Measurements from ENCODE around the gene ACTN4. TPM values are rescaled to one million over a fixed set of nuclear protein-coding genes. Genes with fewer than 3 reads are reported as not detected.

ACTN4 gene
- total and polyA plus RNA-seq, 2 donors (not counting 3 experiments of a cell fraction or from before 2014, with no cell fraction given), result 313 to 748 TPM

DNA sequence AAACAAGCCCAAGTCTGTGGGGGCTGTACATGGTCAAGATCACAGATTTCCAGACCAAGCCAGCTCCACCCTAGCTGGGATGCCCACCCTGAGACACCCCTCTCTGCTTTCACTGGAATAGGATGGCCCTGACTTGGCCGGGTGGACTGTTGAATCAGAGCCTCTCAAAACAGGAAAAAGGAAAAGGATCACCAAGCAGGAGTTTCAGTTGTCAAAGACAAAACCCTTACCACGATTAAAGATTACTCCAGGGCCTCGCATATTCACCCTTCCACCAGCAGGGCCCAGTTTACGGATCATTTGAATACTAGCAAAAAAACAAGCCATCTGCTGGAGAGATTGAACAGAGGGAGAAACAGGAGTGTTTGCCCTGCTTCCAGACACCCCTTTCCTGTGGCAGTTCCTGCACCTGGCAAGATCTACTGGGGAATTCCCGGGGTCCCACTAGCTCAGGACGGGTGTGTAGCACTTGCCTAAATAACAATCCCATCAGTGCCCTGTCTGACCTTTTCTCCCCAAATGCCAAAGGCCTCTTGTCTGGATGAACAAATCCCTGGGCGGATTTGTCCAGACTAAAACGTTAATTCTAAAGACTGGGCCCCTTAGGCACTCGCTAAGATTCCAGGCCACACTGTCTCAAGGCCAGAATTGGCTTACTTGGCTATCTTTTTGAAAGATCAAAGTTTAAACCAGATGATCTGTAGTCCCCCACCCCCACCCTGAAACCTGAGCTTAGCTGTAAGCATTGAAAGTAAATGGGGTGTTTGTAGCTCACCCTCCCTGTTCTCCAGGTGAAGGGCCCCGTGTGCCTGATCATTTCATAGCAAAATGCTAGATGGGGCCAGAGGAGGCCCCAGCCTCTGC is 38.4 kb downstream of the ACTN4 start:
- TF ChIP-seq POLR2AphosphoS5 (IDR thresholded peaks at IDR 0.05; ENCODE audit: insufficient read depth, low read depth, low read length) (peak; percentile 58), POLR2A (IDR thresholded peaks at IDR 0.05; ENCODE audit: low read depth, low read length) (peak; percentile 58), JUN (IDR thresholded peaks at IDR 0.05; ENCODE audit: borderline replicate concordance, insufficient read depth, insufficient read length, low read depth) (peak; percentile 21), FOS (IDR thresholded peaks at IDR 0.05; ENCODE audit: borderline replicate concordance, insufficient read depth, low read length) (peak; percentile 50), EZH2 (IDR thresholded peaks at IDR 0.05; ENCODE audit: borderline replicate concordance, low read depth, low read length, severe bottlenecking) (no peak), GATA2 (IDR thresholded peaks at IDR 0.05; ENCODE audit: insufficient read depth, insufficient read length, low read depth, low read length) (peak; percentile 21), MYC (IDR thresholded peaks at IDR 0.05; ENCODE audit: low read depth, low read length) (no peak)
- TF ChIP-seq, protein P1, sequence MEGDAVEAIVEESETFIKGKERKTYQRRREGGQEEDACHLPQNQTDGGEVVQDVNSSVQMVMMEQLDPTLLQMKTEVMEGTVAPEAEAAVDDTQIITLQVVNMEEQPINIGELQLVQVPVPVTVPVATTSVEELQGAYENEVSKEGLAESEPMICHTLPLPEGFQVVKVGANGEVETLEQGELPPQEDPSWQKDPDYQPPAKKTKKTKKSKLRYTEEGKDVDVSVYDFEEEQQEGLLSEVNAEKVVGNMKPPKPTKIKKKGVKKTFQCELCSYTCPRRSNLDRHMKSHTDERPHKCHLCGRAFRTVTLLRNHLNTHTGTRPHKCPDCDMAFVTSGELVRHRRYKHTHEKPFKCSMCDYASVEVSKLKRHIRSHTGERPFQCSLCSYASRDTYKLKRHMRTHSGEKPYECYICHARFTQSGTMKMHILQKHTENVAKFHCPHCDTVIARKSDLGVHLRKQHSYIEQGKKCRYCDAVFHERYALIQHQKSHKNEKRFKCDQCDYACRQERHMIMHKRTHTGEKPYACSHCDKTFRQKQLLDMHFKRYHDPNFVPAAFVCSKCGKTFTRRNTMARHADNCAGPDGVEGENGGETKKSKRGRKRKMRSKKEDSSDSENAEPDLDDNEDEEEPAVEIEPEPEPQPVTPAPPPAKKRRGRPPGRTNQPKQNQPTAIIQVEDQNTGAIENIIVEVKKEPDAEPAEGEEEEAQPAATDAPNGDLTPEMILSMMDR (IDR thresholded peaks at IDR 0.05; ENCODE audit: extremely low read depth in 1 of 2, insufficient read depth in 1 of 2, low read depth in 1 of 2, low read length in 2 of 2), result peak; percentile 64 to 70
- TF ChIP-seq, protein P2, sequence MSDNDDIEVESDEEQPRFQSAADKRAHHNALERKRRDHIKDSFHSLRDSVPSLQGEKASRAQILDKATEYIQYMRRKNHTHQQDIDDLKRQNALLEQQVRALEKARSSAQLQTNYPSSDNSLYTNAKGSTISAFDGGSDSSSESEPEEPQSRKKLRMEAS (IDR thresholded peaks at IDR 0.05; ENCODE audit: insufficient read depth, insufficient read length), result no peak
- Histone ChIP-seq H3K9ac (replicated peaks; ENCODE audit: extremely low read depth, insufficient read depth, low read length) (peak overlapping the region; percentile 72), H3K4me1 (ENCODE audit: control insufficient read depth, extremely low read depth, insufficient read depth, low read length) (peaks cover 49% of the 10 kb centered on the region), H4K20me1 (replicated peaks; ENCODE audit: control insufficient read depth, extremely low read depth, insufficient read depth, low read length) (no peaks in the 10 kb centered on the region), H3K27me3 (ENCODE audit: control insufficient read depth in 2 of 2, insufficient read depth in 2 of 2, low read length in 2 of 2) (no peaks in the 10 kb centered on the region), H3K27ac (ENCODE audit: insufficient read depth, low read depth, low read length) (peak overlapping the region; percentile 90), H3K4me3 (replicated peaks in 1 of 3; ENCODE audit: insufficient read depth in 1 of 3, low read depth in 1 of 3, low read length in 3 of 3) (no peak overlapping the region), H3K9me3 (replicated peaks; ENCODE audit: control insufficient read depth, insufficient read depth, low read length) (no peaks in the 10 kb centered on the region), H3K9me1 (replicated peaks; ENCODE audit: control insufficient read depth, extremely low read depth, insufficient read depth, low read length) (no peaks in the 10 kb centered on the region), H2AFZ (ENCODE audit: low read depth, low read length) (no peak overlapping the region), H3K79me2 (ENCODE audit: control insufficient read depth, insufficient read depth, low read length) (peaks cover 87% of the 10 kb centered on the region), H3K36me3 (ENCODE audit: control insufficient read depth in 2 of 2, extremely low read depth in 1 of 2, insufficient read depth in 2 of 2, low read length in 2 of 2) (no peaks in the 10 kb centered on the region), H3K4me2 (ENCODE audit: insufficient read depth, low read length) (peak overlapping the region; percentile 70)
- dilution Hi-C loops (cut with MboI; ENCODE audit: extremely low pct_ligation_motif_present, low sequenced_read_pairs) (no loop called here), intact Hi-C loops (cut with micrococcal nuclease) (loop anchor here (1.0 to 2.0 kb wide), 3 partner anchors 7 to 49 kb away; no protein-coding TSS in a partner anchor)
- POLR2A ChIA-PET, result interaction anchor here (0.8 to 1.5 kb wide), 2 partner anchors 27 to 38 kb away, joined by 5 to 6 read pairs; partner anchors contain the start of gene ACTN4
- peak; percentile 92 for DNase-seq (ENCODE audit: low read depth, low spot score)
- CTCF ChIA-PET, result interaction anchor here (0.8 to 2.4 kb wide), 8 partner anchors 9 to 52 kb away, joined by 3 to 13 read pairs (median 6); partner anchors contain the start of gene ACTN4
- TSS peak; percentile 17 for BruUV-seq (replicated peaks)
- peak; percentile 95 for FAIRE-seq
